HG03039 (cell line): ENCODE data around the gene L3MBTL1.
"Not testable (repeated sequence)": the region's sequence is repeated elsewhere in the genome, so short reads cannot be mapped to it uniquely, and the experiment has no call there.

Experiments
- ATAC-seq: cut with Tn5 transposase; IDR thresholded peaks from one replicate; pipeline ENCODE4 v1.9.1; 2021; ENCODE audit warnings: mild to moderate bottlenecking, moderate library complexity; ENCODE audit not compliant: unreplicated experiment

Gene L3MBTL1

GRCh38 chr20:43584448-43585136 is 77.1 kb downstream of the L3MBTL1 start:
- ATAC-seq: no peak

DNA sequence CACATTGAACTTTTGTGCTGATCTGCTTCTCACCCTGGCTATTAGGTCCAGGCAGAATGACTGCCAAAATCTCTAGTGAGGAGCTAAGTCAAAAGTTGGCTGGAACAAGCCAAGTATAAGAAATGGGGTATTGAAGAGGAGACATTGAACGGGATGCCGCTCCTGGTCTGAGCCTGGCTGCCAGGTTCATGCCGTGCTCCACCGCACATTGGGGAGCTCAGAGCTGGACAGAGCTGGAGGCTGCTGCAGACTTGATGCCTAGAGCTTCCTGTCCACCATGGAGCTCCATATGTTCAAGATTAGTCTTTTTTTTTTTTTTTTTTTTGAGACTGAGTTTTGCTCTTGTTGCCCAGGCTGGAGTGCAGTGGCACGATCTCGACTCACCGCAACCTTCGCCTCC is 79.1 kb downstream of the L3MBTL1 start:
- ATAC-seq: no peak

GRCh38 chr20:43588526-43588925 is 81.0 kb downstream of the L3MBTL1 start:
- ATAC-seq: not testable (repeated sequence)

DNA sequence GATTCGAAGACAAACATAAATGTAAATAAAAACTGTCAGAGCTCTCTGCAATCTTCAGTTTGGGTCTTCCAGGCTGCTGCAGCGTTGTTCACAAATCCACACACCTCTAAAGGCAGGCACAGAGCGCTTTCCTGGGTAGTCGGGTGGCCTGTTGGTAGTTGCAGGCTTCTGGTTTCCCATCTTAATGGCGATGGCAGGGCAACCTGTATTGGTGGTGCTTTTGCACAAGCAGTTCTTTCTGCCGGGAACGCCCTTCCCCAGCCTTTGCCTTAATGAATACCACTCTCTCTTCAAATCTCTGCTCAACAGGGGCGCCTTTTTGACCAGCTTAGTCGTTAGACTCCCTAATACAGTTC is 82.5 kb downstream of the L3MBTL1 start:
- no peak for ATAC-seq

DNA sequence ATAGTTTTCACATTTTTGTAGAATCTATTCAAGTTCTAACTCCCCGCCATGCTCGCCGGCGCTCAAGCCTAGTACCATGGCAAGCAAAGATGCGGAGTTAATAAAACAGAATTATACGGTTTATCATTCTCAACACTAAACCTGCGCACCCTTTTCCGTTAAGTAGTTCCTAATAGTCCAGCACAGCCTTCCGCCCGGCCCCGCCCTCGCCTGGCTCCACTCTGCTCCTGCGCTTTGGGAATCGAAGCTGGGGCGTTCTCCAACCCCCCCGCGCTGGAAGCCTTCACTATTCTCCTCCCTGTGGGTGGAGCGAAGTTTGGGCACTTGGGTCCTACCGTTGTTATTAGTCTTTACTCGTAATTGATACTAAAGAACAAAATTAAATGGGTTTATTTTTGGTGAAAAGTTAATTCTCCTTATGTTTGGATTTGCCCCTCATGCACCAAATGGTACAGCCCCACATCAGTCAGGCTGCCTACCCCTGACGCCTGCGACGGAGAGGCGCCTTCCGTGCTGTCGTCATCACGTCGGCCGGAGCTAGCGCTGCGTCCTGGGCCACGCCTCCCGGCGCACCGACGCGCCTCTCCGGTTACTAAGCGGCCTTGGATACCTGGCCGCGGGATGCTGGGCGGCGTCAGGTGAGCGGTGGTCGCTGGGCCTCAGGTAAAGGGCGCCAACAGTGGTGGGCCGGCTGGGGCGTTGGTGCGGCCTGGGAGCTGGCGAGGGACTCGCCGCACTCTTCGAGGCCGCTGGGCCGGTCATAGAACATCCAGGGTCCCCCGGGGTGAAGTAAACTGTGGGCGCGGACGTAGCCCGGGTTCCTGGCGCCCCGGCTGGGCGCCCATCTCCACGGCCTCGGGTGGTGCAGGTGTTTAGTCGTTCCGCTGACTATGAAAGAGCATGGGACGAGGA is 83.2 kb downstream of the L3MBTL1 start, which contains the start of gene IFT52:
TSS of gene IFT52 (plus strand) at position 546 of the 912 bp plus-strand sequence. CDS start 3,762 bp downstream, outside the sequence.
- peak; percentile 98 for ATAC-seq
